ENCODE results near the gene P2RY10.
A peak's percentile ranks its signal among the peaks of the same experiment; 100 is the strongest.
"Not testable (repeated sequence)": the region's sequence is repeated elsewhere in the genome, so short reads cannot be mapped to it uniquely, and the experiment has no call there.

Gene P2RY10, protein sequence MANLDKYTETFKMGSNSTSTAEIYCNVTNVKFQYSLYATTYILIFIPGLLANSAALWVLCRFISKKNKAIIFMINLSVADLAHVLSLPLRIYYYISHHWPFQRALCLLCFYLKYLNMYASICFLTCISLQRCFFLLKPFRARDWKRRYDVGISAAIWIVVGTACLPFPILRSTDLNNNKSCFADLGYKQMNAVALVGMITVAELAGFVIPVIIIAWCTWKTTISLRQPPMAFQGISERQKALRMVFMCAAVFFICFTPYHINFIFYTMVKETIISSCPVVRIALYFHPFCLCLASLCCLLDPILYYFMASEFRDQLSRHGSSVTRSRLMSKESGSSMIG
- total RNA-seq: 0 to 0.07 (median 0) reads per million in 18 experiments

GRCh38 chrX:78945186-78945912, at the start of gene P2RY10:
Gene P2RY10 (plus strand): TSS chrX:78945391. CDS start chrX:78960521, 15,130 bp downstream.
- no peak for DNase-seq

DNA sequence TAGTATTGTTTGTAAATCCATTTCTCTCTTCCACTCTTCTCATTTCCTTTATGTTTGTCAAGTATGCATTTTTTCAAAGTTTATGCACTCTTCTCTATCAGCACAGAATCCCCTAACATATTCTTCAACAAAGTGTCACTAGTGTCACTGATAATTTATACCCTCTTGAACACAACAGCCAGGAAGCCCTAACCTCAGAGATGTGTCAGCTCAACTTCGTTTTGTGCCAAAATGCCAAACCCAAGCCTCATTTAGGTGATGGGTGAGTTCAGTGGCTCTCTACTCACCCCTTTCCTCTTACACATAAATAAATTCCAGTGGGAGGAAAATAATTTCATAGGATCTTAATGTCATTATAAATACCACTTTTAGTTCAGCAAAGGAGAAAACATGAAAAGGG, 22.4 kb upstream of the P2RY10 start:
- no peak for DNase-seq

GRCh38 chrX:78923198-78924015, 21.8 kb upstream of the P2RY10 start:
- DNase-seq: no peak

DNA sequence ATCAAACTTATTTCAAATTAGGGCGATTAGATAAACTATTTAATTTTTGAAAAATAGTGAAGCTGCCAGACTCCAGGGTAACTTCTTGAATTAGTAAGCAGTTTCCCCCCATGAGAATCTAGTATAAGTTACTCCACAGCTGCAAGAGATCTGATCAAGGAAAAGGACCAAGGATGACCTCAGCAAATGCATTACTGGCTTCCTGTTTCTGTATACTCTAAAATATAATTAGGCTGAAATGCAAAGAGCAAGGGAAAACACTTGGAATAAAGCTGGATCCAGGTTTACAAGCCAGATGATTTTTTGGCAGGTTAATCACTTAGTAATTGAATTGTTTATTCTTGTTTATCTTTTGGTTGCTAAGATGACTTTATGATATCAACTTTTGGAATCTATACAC, 13.4 kb upstream of the P2RY10 start:
- no peak for DNase-seq

GRCh38 chrX:78934866-78935265, 10.3 kb upstream of the P2RY10 start:
- DNase-seq: no peak

DNA sequence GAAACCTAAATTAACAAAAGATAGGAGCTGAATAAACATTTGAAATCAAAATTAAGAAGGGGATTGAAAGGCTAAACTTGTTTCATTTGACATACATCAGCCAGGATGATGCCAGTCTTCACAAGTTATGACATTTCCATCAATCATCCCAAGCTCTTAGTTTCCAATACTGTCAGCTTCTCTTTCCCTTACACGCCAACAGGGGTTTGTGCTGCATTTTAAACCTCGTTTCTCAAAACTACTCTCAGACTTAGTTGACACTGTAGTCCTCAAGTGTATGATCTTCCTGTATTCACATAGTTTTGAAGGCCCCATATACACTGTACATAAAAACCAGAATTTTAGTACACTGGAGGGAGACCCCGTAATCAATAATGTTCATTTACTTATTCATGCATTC, 840 bp upstream of the P2RY10 start:
- no peak for DNase-seq

- no peak for DNase-seq
Observed at GRCh38 chrX:78946178-78946931, 1.2 kb downstream of the P2RY10 start.

DNA sequence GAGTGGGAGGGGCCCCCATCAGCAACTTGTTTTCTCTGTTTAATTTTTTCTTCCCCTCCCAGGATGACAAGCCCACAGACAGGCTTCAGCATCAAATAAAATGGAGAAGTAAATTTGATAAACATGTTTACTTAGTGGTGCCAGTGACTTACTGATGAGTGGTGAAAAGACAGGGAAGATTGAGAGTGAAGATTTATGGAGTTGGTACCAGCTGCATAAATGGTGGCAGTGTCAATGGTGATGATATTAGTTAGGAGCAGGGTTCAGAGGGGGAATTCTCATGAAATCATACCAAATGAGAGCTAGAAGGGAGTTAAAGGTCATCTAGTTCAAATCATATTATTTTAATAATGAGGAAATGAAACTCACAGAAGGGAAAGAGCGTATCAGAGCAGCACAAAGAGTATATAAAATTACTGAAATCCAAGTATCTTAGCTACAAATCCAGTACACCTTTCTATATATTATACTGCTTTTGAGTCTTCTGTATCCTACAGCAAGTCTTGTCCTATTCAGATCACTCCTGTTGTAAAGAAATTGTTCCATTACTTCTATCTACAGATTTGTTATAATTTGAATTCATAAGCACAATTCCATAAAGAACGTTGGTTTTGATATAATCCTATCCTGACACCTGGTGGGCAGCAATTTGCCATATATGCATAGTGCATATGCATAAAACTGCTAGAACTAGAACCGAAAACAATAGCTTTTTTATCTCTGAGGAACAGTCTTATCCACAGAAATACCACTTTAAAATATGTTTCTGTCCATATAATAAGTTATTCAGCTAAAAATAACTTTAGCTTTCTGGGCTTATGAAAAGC, 5.0 kb downstream of the P2RY10 start:
- DNase-seq: no peak

- DNase-seq: peak; percentile 10 to 37
Observed at GRCh38 chrX:78957049-78957767, 12.0 kb downstream of the P2RY10 start.

GRCh38 chrX:78957768-78958130, 12.6 kb downstream of the P2RY10 start:
- no peak for DNase-seq

GRCh38 chrX:78958419-78959116, 13.4 kb downstream of the P2RY10 start:
- no peak for DNase-seq

DNA sequence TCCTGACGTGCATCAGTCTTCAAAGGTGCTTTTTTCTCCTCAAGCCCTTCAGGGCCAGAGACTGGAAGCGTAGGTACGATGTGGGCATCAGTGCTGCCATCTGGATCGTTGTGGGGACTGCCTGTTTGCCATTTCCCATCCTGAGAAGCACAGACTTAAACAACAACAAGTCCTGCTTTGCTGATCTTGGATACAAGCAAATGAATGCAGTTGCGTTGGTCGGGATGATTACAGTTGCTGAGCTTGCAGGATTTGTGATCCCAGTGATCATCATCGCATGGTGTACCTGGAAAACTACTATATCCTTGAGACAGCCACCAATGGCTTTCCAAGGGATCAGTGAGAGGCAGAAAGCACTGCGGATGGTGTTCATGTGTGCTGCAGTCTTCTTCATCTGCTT, 15.7 kb downstream of the P2RY10 start:
- no peak for DNase-seq

DNA sequence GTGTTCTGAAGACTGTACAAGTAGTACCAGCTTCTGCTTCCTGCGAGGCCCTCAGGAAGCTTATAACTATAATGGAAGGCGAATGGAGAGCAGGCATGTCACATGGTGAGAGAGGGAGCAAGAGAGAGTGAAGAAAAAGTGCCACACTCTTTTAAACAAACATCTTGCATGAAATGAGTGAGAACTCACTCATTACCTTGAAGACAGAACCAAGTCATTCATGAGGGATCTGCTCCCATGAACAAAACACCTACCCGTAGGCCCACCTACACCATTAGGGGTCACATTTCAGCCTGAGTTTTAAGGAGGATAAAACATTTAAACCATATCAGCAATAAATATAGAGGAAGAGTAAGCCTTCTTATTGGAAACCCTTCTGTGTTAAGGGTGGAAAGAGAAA, 19.4 kb downstream of the P2RY10 start:
- no peak for DNase-seq

GRCh38 chrX:78979789-78980464, 34.7 kb downstream of the P2RY10 start:
- peak in 1 of 2 donors; percentile 7 for DNase-seq

GRCh38 chrX:78989349-78989748, 44.2 kb downstream of the P2RY10 start:
- no peak for DNase-seq

DNA sequence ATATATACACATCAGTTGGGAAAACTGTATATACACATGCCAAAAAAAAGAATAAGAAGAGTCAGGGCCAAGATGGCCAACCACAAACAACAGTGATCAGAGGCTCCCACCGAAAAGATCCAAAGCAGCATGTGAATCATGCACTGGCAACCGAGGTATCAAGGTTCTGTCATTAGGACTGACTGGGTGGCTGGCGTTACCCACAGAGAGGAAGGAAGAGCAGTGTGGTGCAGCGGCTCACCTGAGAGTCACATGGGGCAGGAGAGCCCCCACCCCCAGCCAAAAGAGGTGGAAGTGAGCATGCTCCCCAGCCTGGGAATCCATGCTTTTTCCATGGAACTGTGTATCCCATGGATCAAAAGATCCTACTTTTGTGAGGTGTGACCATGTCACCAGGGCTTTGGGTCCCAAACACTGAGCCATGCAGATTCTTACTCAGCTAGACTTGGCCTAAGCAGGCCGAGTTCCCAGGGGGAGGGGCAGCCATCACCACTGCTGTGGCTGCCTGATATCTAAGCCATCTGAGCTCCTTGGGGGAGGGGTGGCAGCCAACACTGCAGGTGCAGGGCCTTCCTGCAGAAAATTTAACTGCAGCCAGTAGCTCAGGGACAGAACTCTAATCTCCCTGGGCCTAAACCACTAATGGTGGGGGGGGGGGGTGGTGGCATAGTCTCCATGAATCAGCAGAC, 52.8 kb downstream of the P2RY10 start:
- DNase-seq: no peak

- DNase-seq: not testable (repeated sequence)
Observed at GRCh38 chrX:79007540-79007939, 62.3 kb downstream of the P2RY10 start.
